Keratinocyte (primary cell): ENCODE measurements around the gene YAP1.

ENCODE experiments used
- CTCF ChIP-seq, 3 experiments: IDR thresholded peaks in 1 of 3; conservative IDR thresholded peaks in 1 of 3; optimal IDR thresholded peaks in 1 of 3; 2 replicates in 2 of 3; 3 replicates in 1 of 3; pipeline versions ENCODE3 to v1.5.1; 2011; ENCODE audit warnings: low read length in 3 of 3, mild to moderate bottlenecking in 3 of 3, moderate library complexity in 2 of 3, control low read depth in 1 of 3, inconsistent platforms in 1 of 3; ENCODE audit not compliant: insufficient read depth in 2 of 3; ENCODE audit errors: extremely low read depth in 1 of 3
- EZH2 ChIP-seq: IDR thresholded peaks from one replicate; pipeline ENCODE4 v1.6.1; 2012; ENCODE audit warnings: inconsistent platforms, mild to moderate bottlenecking, low read length, moderate library complexity

- TF ChIP-seq EZH2 (no peak), CTCF (optimal IDR thresholded peaks at IDR 0.05 in 1 of 3, IDR thresholded peaks at IDR 0.05 in 1 of 3, conservative IDR thresholded peaks at IDR 0.05 in 1 of 3; ENCODE audit: extremely low read depth in 1 of 3, insufficient read depth in 2 of 3, low read length in 3 of 3) (no peak)
Measured at GRCh38 chr11:102241026-102241425, 130.8 kb downstream of the YAP1 start.
